Iris pigment epithelial cell (primary cell): ENCODE data around the gene PPP6R2.

Source experiments
- DNase-seq: peaks from one replicate; pipeline ENCODE4 v3.0.0-alpha.2; 2011; ENCODE audit warnings: low read depth

Gene PPP6R2

DNA sequence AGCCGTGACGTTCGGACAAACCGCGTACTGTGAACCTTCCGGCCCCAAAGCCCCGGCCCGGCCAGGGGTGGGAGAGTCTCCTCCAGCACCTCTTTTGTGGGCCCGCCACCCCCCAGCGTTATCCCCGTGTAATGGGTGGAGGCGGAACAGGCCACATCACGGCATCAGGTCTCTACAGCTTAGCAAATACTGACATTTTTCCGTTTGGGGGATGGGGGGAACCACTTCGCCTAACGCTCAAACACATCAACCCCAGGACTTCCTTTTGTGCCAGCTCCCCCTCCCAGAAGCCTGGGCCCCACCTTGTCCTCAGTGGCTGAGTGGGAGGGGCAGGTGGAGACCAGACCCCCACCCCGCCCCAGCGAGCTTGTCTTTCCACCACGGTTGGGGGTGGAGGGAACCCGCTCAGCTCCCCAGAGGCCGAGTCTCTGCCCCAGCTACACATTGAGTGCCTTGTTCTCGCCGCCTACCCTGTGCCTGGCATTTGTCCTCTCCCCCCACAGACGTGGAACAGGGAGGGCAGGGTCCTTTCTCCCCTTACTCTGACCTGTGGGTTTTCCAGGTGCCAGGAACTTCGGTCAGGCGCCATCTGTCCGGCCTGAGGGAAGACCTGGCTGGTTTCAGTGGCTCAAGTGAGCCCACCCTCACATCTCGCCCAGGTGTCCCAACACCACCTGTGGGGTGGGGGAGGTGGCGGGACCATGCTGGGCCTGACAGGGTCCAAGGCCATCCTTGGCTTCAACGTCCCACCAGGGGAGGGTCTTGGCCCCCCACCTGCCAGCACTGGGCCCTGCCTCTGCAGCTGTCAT lies 102.1 kb downstream of the PPP6R2 start:
- DNase-seq: no peak

DNA sequence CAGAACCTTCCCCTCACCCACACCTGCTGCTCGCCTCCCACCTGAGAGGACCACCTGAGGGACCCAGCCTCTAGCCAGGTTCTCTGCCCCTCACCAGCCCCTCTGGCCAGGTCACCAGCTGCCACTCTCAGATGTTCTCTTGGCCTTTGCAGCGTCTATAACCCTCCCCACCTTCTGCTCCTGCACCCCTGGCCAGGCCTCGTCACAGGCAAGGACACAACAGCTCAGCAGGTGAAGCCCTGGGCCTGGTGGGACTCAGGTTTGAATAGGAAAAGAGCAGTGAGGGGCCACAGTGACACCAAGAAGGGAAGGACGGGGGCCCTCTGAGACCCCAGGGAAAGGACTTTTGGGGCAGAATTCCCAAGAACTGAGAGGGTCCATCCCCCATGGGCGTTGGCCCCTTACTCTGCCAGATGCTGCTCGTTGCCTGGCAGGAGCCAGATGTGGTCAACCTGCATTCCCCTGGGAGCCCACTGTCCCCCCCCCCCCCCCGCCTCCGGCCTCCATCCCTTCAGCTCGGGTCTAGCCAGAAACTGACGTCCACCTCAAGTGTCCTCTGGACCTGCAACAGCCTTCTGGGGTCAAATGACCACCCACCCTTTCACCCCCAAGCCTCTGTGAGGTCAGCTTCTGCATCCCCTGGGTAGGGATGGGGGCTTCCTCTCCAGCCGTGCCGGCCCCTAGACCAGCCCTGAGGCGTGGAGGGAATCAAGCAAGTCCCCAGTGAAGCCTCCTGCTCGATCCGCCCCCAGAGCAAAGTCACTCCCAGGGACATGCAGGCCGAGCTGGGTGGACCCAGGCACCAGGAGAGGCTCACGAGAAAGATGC lies 103.0 kb downstream of the PPP6R2 start:
- DNase-seq: no peak

DNA sequence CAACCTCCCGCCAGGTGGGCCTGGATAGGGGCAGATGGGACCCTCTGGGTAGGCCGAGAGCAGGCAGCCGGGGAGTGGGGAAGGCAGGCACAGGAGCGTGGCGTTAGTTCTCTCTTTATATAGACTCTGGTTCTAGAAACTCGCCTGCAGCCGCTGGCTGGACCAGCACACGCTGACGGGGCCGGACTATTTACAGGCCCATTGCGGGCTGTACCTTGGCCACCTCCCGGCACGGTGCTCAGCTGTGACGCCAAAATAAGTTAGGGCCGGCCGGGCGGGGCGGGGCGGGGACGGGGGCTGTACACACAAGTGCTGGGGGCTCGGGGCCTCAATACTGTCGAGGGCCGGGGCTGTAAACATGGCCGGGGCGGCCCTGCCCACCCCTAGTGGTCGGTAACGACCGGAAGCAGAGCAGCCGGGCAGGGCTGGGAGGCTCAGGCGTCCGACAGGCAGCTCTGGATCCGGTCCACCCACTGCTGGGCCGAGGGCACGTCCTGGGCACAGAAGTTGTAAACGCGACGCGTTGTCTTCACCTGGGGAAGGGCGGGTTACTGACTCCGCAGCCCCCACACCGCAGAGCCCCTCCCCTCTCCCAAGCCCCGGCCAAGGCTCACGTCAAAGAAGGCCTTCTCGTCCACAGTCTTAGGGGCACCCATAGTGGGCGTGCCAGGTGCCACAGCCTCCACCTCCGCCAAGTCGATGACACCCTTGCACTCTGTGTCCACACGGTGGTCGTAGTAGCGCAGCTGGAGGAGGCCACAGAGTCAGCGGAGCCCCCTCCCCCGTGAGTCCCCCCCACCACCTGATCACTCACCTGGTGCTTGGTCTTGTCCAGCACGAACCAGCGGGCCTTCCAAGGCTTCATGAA lies 103.8 kb downstream of the PPP6R2 start:
- DNase-seq: no peak

DNA sequence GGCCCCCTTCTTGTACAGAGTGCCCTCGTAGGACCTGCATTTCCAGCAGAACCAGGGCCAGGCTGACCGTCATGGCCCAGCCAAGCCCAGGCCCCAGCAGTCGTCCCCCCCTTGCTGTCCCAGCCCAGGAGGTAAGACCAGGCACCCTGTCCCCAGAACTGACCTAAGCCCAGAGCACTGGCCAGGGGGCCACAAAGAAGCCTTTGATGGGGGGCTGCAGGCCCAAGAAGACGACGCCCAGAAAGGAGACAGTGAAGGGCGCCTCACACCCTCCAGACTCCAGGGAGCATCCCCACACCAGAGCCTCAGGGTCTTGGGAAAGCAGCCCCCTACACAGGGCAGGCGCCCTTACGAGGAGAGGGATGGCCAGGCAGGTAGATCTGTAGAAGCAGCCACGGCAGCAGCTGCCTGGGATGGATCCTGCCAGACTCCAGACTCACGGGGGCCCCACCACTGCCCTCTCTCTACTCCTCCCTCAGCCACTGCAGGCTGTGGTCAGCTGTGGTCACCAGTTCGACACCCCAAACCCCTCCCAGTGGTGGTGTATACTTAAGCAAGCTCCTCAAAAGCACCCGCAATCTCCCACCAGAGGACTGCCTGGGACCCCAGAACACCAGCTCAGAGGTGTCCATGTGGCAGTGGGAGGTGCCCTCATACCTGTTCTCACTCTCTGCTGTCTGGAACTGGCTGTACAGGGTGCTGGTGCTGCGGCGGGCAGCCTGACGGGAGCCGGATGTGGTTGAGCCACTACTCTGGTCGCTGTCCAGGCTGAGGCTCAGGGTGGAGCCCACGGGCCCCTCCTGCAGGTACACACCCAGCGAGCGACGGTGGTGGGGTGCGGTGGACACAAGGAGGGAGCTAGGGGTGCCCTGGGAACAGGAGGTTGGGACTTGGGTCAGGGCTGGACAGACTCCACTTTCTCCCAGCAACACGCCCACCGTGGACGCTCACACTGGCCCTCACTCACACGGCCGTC lies 104.7 kb downstream of the PPP6R2 start:
- DNase-seq: no peak

DNA sequence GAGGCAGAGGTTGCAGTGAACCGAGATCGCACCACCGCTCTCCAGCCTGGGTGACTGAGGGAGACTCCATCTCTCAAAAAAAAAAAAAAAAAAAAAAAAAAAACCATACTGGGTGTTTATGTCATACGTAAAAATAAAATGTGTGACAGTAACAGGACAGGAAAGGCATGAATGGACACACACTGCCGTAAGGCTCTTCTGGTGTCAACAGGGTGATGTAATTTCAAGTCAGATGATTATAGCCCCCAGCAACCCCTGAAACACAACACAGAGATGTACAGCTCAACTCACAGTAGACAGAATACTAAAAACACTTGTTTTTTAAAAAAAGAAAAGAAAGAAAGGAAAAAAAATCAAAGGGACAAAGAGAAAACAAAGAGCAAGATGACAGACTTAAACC lies 109.5 kb downstream of the PPP6R2 start:
- DNase-seq: no peak

DNA sequence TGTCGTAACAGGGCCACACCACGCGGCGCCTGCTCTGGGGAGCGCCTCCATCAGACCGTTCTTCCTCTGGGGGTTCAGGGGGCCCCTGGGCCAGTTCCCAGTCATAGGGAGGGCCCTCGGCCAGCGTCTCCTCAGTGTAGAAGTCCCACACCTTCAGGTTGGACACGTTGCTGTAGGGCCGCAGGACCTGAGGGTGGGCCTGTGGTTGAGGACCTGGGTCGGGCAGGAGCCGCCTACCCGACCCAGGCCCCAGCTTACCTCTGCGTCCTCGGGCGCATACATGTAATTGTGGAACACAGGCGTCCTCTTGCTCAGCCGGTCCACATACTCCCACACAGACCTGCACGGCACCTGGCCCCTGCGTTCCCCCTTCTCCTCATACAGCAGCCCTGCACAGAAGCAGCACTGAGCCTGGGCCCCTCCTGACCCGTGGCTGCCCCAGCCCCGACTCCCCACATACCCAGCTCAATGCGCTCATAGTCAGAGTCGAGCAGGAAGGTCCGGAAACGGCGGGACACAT lies 111.5 kb downstream of the PPP6R2 start:
- DNase-seq: no peak

DNA sequence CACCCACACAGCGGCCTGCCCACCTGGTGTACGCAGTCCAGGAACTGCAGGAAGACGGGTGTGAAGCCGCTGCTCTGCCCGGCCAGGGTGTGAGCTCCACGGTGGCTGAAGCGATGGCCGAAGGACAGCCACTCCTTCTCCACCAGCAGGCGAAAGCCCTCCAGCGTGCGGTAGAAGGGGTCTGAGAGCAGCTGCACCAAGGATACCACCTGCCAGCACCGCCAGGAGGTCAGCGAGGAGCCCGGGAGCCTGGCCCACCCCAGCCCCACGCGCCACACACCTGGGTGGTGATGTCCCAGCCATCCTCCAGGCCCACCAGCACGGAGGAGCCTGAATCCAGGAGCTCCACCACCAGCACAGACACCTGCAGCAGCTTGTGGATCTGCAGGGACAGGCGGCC lies 112.1 kb downstream of the PPP6R2 start:
- no peak for DNase-seq

DNA sequence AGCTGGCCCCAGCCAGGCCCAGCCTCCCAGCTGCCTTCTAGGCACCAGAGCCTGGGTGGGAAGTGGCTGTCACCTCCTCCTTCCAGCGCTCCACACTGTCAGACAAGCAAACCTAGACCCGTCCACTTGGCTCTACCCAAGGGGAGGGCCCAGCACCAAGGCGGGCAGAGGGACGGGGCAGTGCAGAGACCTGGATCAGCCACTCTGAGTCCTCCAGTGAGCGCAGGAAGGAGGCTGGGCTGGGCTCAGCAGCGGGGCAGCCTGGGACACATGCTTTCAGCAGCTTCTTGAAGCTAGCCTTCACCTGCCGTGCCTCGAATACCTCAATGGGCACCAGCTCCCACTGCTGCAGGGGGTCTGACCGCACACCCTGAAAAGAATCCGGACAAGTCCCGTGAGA lies 112.9 kb downstream of the PPP6R2 start:
- no peak for DNase-seq

DNA sequence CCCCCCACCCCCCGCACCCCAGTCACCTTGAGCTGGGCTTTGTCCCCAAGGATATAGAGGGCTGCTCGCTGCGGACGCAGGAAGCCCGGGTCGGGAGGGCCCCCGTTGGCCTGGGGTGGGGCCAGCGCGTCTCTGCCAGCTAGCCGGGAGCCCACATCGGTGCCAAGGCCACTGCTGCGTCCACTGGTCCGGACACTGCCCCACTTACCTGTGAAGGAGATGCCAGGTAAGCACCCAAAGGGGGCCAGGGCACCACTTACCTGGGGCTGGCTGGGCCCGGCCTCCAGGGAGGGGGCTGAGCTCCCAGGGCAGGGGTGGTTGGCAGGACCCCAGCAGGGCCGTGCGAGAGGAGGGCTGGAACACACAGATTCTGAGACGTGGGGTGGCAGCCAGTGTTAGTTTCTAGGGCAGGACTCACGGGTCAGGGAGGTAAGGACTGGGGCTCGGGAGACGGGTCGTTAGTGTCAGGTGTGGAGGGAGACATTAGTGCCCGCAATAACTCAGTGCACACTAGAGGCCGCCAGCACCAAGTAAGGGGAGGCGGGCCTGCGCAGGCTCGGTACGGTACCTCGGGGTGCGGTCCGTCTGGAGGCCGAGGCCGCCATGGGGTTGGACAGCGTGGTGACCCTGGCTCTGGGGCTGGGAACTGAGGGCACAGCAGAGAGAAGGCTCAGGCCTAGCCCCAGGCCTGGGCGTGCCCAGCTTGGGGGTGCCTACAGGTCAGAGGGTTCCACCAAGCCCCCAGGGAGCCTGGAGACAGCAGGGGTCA lies 113.5 kb downstream of the PPP6R2 start:
- no peak for DNase-seq

DNA sequence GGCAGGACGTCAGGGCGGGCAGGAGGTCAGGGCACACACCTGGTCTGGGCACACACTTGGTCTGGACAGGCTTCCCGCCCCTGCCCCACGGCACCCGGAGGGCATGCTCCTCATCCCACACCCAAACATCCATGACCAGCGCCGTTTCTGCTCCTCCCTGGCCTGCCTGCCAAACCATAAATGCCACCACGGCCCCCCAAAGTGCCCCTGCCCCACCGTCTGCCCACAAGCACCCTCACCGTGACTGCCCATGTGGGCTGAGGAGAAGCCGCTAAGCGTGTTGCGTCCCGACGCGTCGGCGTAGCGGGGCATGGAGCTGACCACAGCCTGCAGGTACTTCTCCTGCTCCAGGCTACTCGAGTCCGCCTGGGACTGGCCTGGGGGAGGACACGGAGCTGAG lies 115.9 kb downstream of the PPP6R2 start:
- no peak for DNase-seq

DNA sequence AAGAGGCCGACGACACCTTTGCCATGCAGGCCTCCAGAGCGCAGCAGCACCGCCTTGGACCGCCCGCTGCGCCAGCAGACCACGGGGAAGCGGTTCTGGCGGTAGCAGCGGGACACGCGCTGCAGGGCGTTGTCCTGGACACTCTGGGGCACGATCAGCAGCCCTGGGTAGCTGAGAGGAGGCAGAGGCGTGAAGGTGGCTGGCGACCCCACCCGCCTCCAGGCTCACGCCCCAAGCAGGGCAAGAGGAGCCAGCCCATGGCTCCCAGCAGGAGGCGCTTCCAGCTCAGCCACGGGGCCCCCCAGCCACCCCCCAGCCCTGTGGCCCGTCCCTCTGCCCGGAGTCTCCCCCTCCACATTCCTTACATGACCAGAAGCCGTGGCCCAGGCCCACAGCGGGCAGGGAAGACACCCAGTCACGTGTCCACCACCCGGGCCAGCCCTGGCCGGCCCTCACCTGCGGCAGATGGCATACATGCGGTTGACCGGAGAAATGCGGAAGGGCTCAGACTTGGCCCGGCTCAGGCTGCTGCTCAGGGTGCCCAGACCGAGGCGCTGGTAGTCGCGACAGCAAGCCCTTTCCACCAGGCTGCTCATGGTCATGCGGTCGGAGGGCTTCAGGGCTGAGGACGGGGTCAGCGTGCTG lies 116.5 kb downstream of the PPP6R2 start:
- DNase-seq: no peak

DNA sequence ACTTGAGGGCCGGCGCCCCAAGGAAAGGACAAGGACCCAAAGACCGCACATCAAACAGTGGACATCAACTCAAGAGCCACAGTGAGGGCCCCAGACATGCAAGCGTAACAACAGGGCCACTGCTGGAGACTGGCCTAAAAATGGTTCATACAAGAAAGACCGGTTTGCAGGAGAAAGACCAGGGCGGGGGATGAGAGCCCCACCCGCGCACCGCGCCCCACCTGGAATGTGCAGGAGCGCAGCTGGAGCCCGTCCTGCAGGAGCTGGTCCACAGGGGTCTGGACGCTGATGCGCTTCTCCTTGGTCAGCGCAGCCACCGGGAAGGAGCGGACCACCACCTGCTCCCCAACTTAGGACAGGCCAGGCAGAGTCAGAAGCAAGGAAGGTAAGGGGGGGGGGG lies 117.8 kb downstream of the PPP6R2 start:
- no peak for DNase-seq

DNA sequence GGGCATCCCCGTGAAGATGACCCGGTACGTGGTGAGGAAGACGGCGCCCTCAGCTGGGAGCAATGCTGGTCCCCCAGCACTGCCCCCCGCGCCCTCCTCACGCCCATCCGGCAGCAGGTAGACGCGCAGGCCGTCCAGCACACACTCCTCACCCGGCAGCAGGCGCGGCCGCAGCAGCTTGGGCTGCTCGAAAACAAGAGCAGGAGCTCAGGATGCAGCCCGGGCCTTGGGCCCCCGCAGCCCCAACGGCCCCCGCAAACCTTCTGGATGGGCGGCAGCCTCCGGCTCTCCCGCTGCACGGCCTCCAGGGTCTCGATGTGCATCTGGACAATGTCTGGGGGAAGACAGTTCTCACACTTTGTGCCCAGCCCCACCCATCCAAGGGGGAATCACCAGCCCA lies 118.4 kb downstream of the PPP6R2 start:
- DNase-seq: no peak

DNA sequence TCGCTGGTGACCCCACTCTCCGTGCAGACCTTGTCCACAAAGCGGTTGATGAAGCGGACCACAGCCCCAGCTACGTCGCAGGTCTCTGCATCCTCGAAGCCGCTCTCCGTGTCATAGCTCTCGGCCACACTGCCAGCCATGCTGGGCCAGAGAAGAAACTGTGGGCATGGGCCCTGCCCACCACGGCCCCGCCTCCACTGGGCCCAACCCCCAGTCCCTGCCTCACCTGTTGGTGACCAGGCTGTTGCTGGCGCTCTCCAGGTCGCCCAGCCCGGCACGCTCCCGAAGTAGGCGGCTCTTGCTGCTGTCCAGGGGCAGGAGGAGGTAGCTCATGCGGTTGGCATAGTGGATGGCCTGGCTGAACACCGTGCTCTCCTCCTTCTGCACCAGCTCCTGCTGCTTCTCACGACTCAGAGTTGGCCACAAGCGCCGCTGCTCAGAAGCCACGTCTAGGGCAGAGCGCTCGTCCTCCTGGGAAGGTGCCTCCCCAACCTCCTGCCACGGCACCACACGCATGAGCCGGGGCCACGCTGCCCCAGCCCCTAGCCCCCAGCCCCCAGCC lies 118.9 kb downstream of the PPP6R2 start:
- no peak for DNase-seq

DNA sequence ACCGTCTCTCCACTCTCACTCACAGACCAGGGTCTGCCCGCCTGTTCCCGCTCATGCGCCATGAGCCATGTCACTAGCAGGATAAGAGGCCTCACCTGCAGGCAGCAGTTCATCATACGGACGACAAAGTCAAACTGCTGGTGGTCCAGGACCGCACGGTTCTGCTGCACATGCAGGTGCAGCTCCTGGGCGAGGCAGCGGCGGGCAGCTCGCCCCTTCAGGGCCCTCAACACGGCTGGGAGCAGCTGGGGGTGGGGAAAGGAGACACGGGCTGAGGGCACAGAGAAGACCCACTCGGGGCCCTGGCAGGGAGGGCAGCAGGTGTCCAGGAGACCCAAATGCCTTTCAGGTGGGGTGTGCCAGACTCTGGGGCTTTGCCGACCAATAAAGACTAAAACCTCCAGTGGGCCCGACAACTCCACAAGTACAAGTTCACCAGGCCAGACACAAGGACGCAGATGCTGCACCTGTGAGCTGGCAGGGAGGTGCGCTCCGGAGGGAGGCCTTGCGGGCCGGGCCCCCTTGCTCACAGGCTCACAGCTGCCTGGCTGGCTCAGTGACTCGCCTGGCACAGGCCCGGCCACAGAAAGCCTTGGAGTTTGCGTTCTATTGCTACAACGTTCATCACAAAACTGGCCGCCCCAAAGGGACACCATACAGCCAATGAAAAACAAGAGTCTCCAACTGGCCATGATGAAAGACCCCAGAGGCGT lies 120.2 kb downstream of the PPP6R2 start:
- no peak for DNase-seq

DNA sequence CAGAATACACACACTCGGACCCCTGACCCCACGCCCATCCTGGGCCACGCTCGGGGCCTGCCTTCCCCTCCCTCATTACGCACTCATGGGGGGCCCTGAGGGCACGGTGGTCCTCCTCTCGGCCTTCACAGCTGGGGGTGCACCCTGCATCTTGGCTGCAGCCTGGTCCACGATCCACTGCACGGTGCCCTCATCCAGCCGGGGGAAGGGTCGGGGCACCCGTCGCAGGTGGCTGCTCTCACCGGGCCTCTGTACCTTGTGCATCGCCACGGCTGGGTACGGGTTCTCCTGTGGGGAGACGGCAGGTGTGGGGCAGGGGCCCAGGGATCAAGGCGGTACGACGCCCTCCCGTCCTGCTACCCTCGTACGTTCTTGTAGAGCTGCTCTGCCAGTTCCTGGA lies 121.3 kb downstream of the PPP6R2 start:
- DNase-seq: no peak

DNA sequence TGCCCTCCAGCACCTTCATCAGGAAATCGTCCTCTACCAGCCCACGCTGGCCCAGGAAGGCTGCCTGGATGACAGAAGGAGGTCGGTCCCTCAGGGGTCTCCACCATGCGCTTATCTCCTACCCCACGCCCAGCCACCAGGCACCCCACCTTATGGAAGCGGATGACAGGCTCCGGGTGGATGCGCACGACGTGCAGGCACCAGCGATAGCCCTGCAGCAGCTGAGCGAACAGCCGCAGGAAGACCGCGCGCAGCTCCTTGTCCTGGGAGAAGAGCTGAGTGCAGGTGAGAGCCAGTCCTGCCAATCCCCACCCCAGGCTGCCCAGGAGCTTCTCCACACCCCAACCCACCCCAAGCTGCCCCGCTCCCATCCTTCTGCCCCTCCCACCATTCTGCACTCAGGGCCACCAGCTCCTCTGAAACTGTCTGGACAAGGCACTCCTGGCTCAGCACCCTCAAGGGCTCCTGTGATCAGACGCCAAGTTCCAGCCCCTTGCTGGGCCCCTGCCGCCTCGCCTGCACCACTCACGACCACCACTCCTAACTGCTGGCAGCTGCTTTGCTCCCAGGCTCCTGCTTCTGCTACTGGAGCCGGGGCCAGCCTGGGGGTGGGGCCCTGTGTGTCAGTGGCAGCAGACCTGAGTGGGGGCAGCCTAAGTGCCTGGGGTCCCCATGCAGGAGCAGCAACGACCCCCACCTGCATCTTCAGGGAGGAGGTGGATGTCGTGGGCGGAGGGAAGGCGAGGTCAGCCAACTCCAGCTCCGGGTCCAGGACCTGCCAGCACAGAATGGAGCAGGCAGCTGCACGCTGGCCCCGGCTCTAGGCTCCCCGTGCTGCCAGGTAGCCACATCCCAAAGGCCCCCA lies 122.2 kb downstream of the PPP6R2 start:
- DNase-seq: no peak

DNA sequence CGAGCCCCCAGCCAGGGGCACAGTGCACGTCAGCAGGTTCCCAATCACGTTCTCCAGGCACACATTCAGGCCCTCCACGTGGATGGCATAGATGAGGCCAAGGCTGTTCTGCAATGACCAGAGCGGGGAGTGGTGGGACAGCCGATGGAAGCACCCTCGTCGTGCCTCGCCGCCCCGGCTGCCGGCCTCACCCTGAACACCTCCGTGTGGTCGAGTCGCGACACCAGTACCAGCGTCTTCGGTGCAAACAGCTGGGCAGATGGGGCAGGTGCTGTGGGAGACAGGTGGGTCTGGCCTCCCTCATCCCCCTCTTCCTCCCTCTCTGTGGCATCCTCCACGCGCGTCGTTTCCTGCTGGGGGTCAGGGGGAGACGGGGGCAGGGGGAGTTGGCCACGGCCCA lies 124.2 kb downstream of the PPP6R2 start:
- no peak for DNase-seq
